GM23338 (cell line): Measurements from ENCODE around the gene EPGN. TPM values are rescaled to one million over a fixed set of nuclear protein-coding genes. Genes with fewer than 3 reads are reported as not detected.

ENCODE experiments used
- ATAC-seq: fragments of 200-7000 bp; cut with Tn5 transposase; 3 replicates; pipeline ENCODE4 v1.9.1; 2020
- DNase-seq: peaks from one replicate; pipeline ENCODE4 v3.0.0-alpha.2; 2015; ENCODE audit warnings: low spot score
- H2AFZ ChIP-seq: fragments of 200-600 bp; sonication (generic); 2 replicates; pipeline ENCODE4 v1.8.0; 2016; ENCODE audit warnings: antibody characterized with exemption, mild to moderate bottlenecking, moderate library complexity
- H3F3A ChIP-seq: fragments of 200-600 bp; sonication (generic); replicated peaks from 2 replicates; pipeline ENCODE4 v1.8.0; 2017; ENCODE audit warnings: antibody characterized with exemption, mixed run types, low read depth
- H3K27ac ChIP-seq: fragments of 200-600 bp; sonication (generic); 2 replicates; pipeline ENCODE4 v1.6.1; 2016; ENCODE audit warnings: low read depth
- H3K27me3 ChIP-seq: fragments of 200-600 bp; sonication (generic); 2 replicates; pipeline ENCODE4 v1.8.0; 2016; ENCODE audit warnings: mild to moderate bottlenecking, mixed run types, moderate library complexity; ENCODE audit not compliant: insufficient read depth
- H3K36me3 ChIP-seq: fragments of 200-600 bp; sonication (generic); 2 replicates; pipeline ENCODE4 v1.8.0; 2016; ENCODE audit warnings: mild to moderate bottlenecking; ENCODE audit not compliant: insufficient read depth
- H3K4me1 ChIP-seq: fragments of 200-600 bp; sonication (generic); 2 replicates; pipeline ENCODE4 v1.8.0; 2016; ENCODE audit warnings: mild to moderate bottlenecking, moderate library complexity; ENCODE audit not compliant: insufficient read depth
- H3K4me2 ChIP-seq: fragments of 200-600 bp; sonication (generic); 2 replicates; pipeline ENCODE4 v1.7.1; 2017; ENCODE audit warnings: mixed run types
- H3K4me3 ChIP-seq: fragments of 200-600 bp; sonication (generic); 2 replicates; pipeline ENCODE4 v1.6.1; 2016; ENCODE audit warnings: mixed run types
- H3K79me2 ChIP-seq: fragments of 200-600 bp; sonication (generic); replicated peaks from 2 replicates; pipeline ENCODE4 v1.8.0; 2017; ENCODE audit warnings: mild to moderate bottlenecking; ENCODE audit not compliant: insufficient read depth
- H3K9me2 ChIP-seq: fragments of 200-600 bp; sonication (generic); 2 replicates; pipeline ENCODE4 v1.8.0; 2017; ENCODE audit not compliant: insufficient read depth
- H4K20me1 ChIP-seq: fragments of 200-600 bp; sonication (generic); replicated peaks from 2 replicates; pipeline ENCODE4 v1.8.0; 2017; ENCODE audit warnings: mild to moderate bottlenecking; ENCODE audit not compliant: insufficient read depth
- H3K27ac Mint-ChIP-seq: 2 replicates; pipeline ENCODE4 v1.8.0; 2020; ENCODE audit warnings: inconsistent platforms, mild to moderate bottlenecking, moderate library complexity, mixed read lengths
- H3K27me3 Mint-ChIP-seq: 3 replicates; pipeline ENCODE4 v1.8.0; 2022; ENCODE audit warnings: low read depth, mild to moderate bottlenecking, moderate library complexity, mixed read lengths, inconsistent platforms; ENCODE audit not compliant: insufficient read depth, poor library complexity
- H3K36me3 Mint-ChIP-seq: 3 replicates; pipeline ENCODE4 v1.8.0; 2021; ENCODE audit warnings: low read depth, mild to moderate bottlenecking, inconsistent platforms, moderate library complexity, mixed read lengths
- H3K4me1 Mint-ChIP-seq: 3 replicates; pipeline ENCODE4 v1.8.0; 2020; ENCODE audit warnings: mild to moderate bottlenecking, inconsistent platforms, mixed read lengths
- H3K4me3 Mint-ChIP-seq: 3 replicates; pipeline ENCODE4 v1.8.0; 2021; ENCODE audit warnings: moderate library complexity, mild to moderate bottlenecking, inconsistent platforms, mixed read lengths
- H3K9me3 Mint-ChIP-seq: 3 replicates; pipeline ENCODE4 v1.8.0; 2020; ENCODE audit warnings: moderate library complexity, mild to moderate bottlenecking, inconsistent platforms, mixed read lengths
- CREB1 ChIP-seq: fragments of 250-450 bp; sonication (Bioruptor Pico); IDR thresholded peaks from 2 replicates; pipeline ENCODE4 v1.5.0; 2020; ENCODE audit warnings: low read depth, mild to moderate bottlenecking, moderate library complexity
- CTCF ChIP-seq, 2 experiments: fragments of 200-600 bp in 1 of 2; sonication (generic) in 1 of 2; conservative IDR thresholded peaks; 2 replicates each; pipeline versions ENCODE4 v1.5.1 to v1.6.1; 2016 to 2017; ENCODE audit warnings: antibody characterized with exemption in 2 of 2, low read depth in 2 of 2, mild to moderate bottlenecking in 2 of 2, moderate library complexity in 1 of 2
- ETS1 ChIP-seq: IDR thresholded peaks from 2 replicates; pipeline ENCODE4 v1.6.1; 2016; ENCODE audit warnings: antibody characterized with exemption
- EZH2 ChIP-seq: fragments of 200-600 bp; sonication (generic); IDR thresholded peaks from one replicate; pipeline ENCODE4 v1.8.0; 2017; ENCODE audit warnings: antibody characterized with exemption, mild to moderate bottlenecking, low read depth; ENCODE audit not compliant: unreplicated experiment
- EZH2phosphoT487 ChIP-seq: fragments of 200-600 bp; sonication (generic); IDR thresholded peaks from one replicate; pipeline ENCODE4 v1.8.1; 2018; ENCODE audit warnings: antibody characterized with exemption; ENCODE audit not compliant: unreplicated experiment
- JUNB ChIP-seq: IDR thresholded peaks from one replicate; pipeline ENCODE4 v1.6.1; 2016; ENCODE audit warnings: antibody characterized with exemption; ENCODE audit not compliant: unreplicated experiment
- NANOG ChIP-seq: IDR thresholded peaks from 2 replicates; pipeline ENCODE4 v1.6.1; 2016; ENCODE audit warnings: antibody characterized with exemption, borderline replicate concordance
- POLR2AphosphoS5 ChIP-seq: IDR thresholded peaks from 2 replicates; pipeline ENCODE4 v1.6.1; 2016; ENCODE audit warnings: antibody characterized with exemption, low read depth
- STAT1 ChIP-seq: IDR thresholded peaks from one replicate; pipeline ENCODE4 v1.6.1; 2016; ENCODE audit warnings: antibody characterized with exemption; ENCODE audit not compliant: unreplicated experiment
- ZNF114 ChIP-seq: fragments of 250-450 bp; sonication (Bioruptor Pico); IDR thresholded peaks from 2 replicates; pipeline ENCODE4 v1.5.0; 2020; ENCODE audit warnings: mild to moderate bottlenecking, moderate library complexity
- ZNF331 ChIP-seq: fragments of 250-450 bp; sonication (Bioruptor Pico); IDR thresholded peaks from 2 replicates; pipeline ENCODE4 v1.5.0; 2020; ENCODE audit warnings: low read depth, mild to moderate bottlenecking, moderate library complexity
- polyA plus RNA-seq: library from polyadenylated mRNA; unstranded; fragments of >200 nt; fragmentation: Nextera tagmentation; extraction: Ambion mirVana; gene quantifications from 2 replicates; pipeline ENCODE4 v1.2.1, GENCODE V29; 2016
- total RNA-seq: library from RNA; depleted of rRNA; stranded (reverse); fragments of >200 nt; shearing (Covaris generic); gene quantifications from 2 replicates; pipeline ENCODE4 v1.2.3, GENCODE V29; 2014
- TF ChIP-seq, protein P1 (sequence below): fragments of 250-450 bp; sonication (Bioruptor Pico); IDR thresholded peaks from 2 replicates; pipeline ENCODE4 v1.5.0; 2020; ENCODE audit warnings: mild to moderate bottlenecking, moderate library complexity
- TF ChIP-seq, protein P2 (sequence below): IDR thresholded peaks from one replicate; pipeline ENCODE4 v1.6.1; 2018; ENCODE audit warnings: antibody characterized with exemption; ENCODE audit not compliant: unreplicated experiment

Gene EPGN
- total and polyA plus RNA-seq, 2 experiments from 2014 or later: not detected

- Histone ChIP-seq H4K20me1 (no peaks in the 10 kb centered on the region), H3K9me2 (no peaks in the 10 kb centered on the region), H3K27me3 (no peaks in the 10 kb centered on the region), H3K4me3 (no peak overlapping the region), H3K4me2 (no peak overlapping the region), H3K4me1 (no peaks in the 10 kb centered on the region), H2AFZ (no peak overlapping the region), H3K27ac (no peak overlapping the region), H3K79me2 (no peaks in the 10 kb centered on the region), H3K36me3 (no peaks in the 10 kb centered on the region), H3F3A (no peaks in the 10 kb centered on the region)
- DNase-seq: no peak
- no peak overlapping the region for H3K27ac Mint-ChIP-seq
- no peak for ATAC-seq
- TF ChIP-seq CREB1 (no peak), CTCF (conservative IDR thresholded peaks at IDR 0.05; ENCODE audit: low read depth in 2 of 2) (no peak), POLR2AphosphoS5 (no peak), ETS1 (no peak), JUNB (no peak), ZNF114 (no peak), EZH2phosphoT487 (no peak), NANOG (no peak), EZH2 (no peak), STAT1 (no peak), ZNF331 (CRISPR knock-in tag) (no peak)
- TF ChIP-seq, protein P1, sequence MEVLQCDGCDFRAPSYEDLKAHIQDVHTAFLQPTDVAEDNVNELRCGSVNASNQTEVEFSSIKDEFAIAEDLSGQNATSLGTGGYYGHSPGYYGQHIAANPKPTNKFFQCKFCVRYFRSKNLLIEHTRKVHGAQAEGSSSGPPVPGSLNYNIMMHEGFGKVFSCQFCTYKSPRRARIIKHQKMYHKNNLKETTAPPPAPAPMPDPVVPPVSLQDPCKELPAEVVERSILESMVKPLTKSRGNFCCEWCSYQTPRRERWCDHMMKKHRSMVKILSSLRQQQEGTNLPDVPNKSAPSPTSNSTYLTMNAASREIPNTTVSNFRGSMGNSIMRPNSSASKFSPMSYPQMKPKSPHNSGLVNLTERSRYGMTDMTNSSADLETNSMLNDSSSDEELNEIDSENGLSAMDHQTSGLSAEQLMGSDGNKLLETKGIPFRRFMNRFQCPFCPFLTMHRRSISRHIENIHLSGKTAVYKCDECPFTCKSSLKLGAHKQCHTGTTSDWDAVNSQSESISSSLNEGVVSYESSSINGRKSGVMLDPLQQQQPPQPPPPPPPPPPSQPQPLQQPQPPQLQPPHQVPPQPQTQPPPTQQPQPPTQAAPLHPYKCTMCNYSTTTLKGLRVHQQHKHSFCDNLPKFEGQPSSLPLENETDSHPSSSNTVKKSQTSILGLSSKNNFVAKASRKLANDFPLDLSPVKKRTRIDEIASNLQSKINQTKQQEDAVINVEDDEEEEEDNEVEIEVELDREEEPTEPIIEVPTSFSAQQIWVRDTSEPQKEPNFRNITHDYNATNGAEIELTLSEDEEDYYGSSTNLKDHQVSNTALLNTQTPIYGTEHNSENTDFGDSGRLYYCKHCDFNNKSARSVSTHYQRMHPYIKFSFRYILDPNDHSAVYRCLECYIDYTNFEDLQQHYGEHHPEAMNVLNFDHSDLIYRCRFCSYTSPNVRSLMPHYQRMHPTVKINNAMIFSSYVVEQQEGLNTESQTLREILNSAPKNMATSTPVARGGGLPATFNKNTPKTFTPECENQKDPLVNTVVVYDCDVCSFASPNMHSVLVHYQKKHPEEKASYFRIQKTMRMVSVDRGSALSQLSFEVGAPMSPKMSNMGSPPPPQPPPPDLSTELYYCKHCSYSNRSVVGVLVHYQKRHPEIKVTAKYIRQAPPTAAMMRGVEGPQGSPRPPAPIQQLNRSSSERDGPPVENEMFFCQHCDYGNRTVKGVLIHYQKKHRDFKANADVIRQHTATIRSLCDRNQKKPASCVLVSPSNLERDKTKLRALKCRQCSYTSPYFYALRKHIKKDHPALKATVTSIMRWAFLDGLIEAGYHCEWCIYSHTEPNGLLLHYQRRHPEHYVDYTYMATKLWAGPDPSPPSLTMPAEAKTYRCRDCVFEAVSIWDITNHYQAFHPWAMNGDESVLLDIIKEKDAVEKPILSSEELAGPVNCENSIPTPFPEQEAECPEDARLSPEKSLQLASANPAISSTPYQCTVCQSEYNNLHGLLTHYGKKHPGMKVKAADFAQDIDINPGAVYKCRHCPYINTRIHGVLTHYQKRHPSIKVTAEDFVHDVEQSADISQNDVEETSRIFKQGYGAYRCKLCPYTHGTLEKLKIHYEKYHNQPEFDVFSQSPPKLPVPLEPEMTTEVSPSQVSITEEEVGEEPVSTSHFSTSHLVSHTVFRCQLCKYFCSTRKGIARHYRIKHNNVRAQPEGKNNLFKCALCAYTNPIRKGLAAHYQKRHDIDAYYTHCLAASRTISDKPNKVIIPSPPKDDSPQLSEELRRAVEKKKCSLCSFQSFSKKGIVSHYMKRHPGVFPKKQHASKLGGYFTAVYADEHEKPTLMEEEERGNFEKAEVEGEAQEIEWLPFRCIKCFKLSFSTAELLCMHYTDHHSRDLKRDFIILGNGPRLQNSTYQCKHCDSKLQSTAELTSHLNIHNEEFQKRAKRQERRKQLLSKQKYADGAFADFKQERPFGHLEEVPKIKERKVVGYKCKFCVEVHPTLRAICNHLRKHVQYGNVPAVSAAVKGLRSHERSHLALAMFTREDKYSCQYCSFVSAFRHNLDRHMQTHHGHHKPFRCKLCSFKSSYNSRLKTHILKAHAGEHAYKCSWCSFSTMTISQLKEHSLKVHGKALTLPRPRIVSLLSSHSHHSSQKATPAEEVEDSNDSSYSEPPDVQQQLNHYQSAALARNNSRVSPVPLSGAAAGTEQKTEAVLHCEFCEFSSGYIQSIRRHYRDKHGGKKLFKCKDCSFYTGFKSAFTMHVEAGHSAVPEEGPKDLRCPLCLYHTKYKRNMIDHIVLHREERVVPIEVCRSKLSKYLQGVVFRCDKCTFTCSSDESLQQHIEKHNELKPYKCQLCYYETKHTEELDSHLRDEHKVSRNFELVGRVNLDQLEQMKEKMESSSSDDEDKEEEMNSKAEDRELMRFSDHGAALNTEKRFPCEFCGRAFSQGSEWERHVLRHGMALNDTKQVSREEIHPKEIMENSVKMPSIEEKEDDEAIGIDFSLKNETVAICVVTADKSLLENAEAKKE (CRISPR knock-in tag): no peak
- TF ChIP-seq, protein P2, sequence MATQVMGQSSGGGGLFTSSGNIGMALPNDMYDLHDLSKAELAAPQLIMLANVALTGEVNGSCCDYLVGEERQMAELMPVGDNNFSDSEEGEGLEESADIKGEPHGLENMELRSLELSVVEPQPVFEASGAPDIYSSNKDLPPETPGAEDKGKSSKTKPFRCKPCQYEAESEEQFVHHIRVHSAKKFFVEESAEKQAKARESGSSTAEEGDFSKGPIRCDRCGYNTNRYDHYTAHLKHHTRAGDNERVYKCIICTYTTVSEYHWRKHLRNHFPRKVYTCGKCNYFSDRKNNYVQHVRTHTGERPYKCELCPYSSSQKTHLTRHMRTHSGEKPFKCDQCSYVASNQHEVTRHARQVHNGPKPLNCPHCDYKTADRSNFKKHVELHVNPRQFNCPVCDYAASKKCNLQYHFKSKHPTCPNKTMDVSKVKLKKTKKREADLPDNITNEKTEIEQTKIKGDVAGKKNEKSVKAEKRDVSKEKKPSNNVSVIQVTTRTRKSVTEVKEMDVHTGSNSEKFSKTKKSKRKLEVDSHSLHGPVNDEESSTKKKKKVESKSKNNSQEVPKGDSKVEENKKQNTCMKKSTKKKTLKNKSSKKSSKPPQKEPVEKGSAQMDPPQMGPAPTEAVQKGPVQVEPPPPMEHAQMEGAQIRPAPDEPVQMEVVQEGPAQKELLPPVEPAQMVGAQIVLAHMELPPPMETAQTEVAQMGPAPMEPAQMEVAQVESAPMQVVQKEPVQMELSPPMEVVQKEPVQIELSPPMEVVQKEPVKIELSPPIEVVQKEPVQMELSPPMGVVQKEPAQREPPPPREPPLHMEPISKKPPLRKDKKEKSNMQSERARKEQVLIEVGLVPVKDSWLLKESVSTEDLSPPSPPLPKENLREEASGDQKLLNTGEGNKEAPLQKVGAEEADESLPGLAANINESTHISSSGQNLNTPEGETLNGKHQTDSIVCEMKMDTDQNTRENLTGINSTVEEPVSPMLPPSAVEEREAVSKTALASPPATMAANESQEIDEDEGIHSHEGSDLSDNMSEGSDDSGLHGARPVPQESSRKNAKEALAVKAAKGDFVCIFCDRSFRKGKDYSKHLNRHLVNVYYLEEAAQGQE: no peak
- H3K4me1 Mint-ChIP-seq: no peaks in the 10 kb centered on the region
- H3K27me3 Mint-ChIP-seq: no peaks in the 10 kb centered on the region
- no peaks in the 10 kb centered on the region for H3K9me3 Mint-ChIP-seq
- H3K36me3 Mint-ChIP-seq: no peaks in the 10 kb centered on the region
- no peak overlapping the region for H3K4me3 Mint-ChIP-seq
Observed at GRCh38 chr4:74292111-74292870, 16.0 kb upstream of the EPGN start.
